C4-2B (cell line): Measurements from ENCODE around the gene NUCB1.

Source experiments
- H3K27ac ChIP-seq: fragments of 450-650 bp; 2 replicates; pipeline ENCODE4 v1.5.1; 2017
- CTCF ChIP-seq: fragments of 450-650 bp; conservative IDR thresholded peaks from 2 replicates; pipeline ENCODE4 v1.5.1; 2017; ENCODE audit warnings: mild to moderate bottlenecking
- ZFX ChIP-seq: fragments of 450-650 bp; IDR thresholded peaks from 2 replicates; pipeline ENCODE4 v1.6.1; 2017

The NUCB1 gene

GRCh38 chr19:48861313-48861712, 38.8 kb upstream of the NUCB1 start:
- TF ChIP-seq CTCF = no peak
- no peak for TF ChIP-seq ZFX
- no peak overlapping the region; the same call in 1 of the 2 replicates for H3K27ac ChIP-seq

GRCh38 chr19:48862827-48863226, 37.3 kb upstream of the NUCB1 start:
- no peak for TF ChIP-seq ZFX
- TF ChIP-seq CTCF = no peak
- H3K27ac ChIP-seq = no peak overlapping the region

GRCh38 chr19:48866692-48867091, 33.4 kb upstream of the NUCB1 start:
- no peak overlapping the region for H3K27ac ChIP-seq
- TF ChIP-seq ZFX (no peak), CTCF (no peak)

GRCh38 chr19:48867123-48867745, 32.9 kb upstream of the NUCB1 start:
- no peak overlapping the region for H3K27ac ChIP-seq
- TF ChIP-seq ZFX = no peak
- no peak for TF ChIP-seq CTCF

GRCh38 chr19:48867746-48868113, 32.4 kb upstream of the NUCB1 start:
- TF ChIP-seq ZFX (no peak), CTCF (no peak)
- H3K27ac ChIP-seq = no peak overlapping the region

- TF ChIP-seq CTCF (no peak), ZFX (no peak)
- no peak within 1 kb of the TSS for H3K27ac ChIP-seq
Observed at GRCh38 chr19:48868114-48868886, 31.8 kb upstream of the NUCB1 start, which contains the start of gene PLEKHA4. PLEKHA4 (minus strand) TSS chr19:48868617; CDS start chr19:48867620, 997 bp downstream.

- TF ChIP-seq CTCF (no peak), ZFX (no peak)
- no peak overlapping the region for H3K27ac ChIP-seq
Observed at GRCh38 chr19:48870048-48870447, 30.1 kb upstream of the NUCB1 start.

- H3K27ac ChIP-seq = peak overlapping the region; percentile 90; the same call in 1 of the 2 replicates
Observed at GRCh38 chr19:48871471-48872181, 28.5 kb upstream of the NUCB1 start.
